Epithelial cell of esophagus (primary cell): ENCODE results near the gene YIF1B.
"Not testable (repeated sequence)": the region's sequence is repeated elsewhere in the genome, so short reads cannot be mapped to it uniquely, and the experiment has no call there.

Source experiments
- DNase-seq: peaks from one replicate; pipeline ENCODE4 v3.0.0; 2010; ENCODE audit warnings: low read depth
- H3K4me3 ChIP-seq: 2 replicates; pipeline ENCODE4 v1.5.1; 2011; ENCODE audit warnings: mild to moderate bottlenecking, low read length, control low read depth
- TF ChIP-seq, protein P1 (sequence below): IDR thresholded peaks from 2 replicates; pipeline ENCODE4 v1.5.1; 2011; ENCODE audit warnings: low read depth, mild to moderate bottlenecking, low read length, control low read depth, inconsistent platforms; ENCODE audit not compliant: insufficient read depth; ENCODE audit errors: missing control alignments

The YIF1B gene, protein sequence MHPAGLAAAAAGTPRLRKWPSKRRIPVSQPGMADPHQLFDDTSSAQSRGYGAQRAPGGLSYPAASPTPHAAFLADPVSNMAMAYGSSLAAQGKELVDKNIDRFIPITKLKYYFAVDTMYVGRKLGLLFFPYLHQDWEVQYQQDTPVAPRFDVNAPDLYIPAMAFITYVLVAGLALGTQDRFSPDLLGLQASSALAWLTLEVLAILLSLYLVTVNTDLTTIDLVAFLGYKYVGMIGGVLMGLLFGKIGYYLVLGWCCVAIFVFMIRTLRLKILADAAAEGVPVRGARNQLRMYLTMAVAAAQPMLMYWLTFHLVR

DNA sequence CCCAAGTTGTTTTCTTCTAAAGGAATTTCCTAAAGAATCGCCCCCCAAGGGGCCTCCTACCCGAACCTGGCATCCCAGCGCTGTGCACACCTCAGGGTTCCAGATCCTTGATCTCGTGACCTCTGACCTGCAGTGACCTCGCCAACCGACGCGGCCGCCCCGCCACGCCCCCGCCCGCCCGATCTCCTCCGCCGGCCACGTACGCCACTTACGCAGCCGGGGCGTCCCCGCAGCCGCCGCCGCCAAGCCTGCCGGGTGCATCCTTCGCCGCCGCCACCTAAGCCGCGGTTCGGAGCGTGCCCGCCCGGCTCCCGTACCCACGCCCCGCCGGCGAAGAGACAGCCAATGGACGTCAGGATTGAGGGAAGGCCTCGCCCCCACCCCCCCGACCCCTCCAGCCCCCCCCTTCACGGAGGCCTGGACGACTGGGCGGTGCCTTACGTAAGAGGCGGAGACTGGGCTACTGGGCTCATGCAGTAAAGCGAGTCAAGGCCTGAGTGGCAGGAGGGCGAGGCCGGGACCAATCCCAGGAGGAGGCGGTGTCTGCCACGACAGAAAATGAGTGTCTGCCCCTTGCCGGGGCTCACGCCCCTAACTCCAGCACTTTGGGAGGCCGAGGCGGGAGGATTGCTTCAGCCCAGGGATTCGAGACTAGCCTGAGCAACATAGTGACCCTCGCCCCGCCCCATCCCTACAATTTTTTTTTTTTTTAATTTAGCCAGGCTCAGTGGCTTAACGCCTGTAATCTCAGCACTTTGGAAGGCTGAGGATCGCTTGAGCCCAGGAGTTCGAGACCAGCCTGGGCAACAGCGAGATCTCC, at the start of gene YIF1B:
Gene YIF1B, minus strand, starts transcription at position 291 of the 820 bp plus-strand sequence. Its CDS starts 30 bp downstream, at position 261.
- TF ChIP-seq, protein P1, sequence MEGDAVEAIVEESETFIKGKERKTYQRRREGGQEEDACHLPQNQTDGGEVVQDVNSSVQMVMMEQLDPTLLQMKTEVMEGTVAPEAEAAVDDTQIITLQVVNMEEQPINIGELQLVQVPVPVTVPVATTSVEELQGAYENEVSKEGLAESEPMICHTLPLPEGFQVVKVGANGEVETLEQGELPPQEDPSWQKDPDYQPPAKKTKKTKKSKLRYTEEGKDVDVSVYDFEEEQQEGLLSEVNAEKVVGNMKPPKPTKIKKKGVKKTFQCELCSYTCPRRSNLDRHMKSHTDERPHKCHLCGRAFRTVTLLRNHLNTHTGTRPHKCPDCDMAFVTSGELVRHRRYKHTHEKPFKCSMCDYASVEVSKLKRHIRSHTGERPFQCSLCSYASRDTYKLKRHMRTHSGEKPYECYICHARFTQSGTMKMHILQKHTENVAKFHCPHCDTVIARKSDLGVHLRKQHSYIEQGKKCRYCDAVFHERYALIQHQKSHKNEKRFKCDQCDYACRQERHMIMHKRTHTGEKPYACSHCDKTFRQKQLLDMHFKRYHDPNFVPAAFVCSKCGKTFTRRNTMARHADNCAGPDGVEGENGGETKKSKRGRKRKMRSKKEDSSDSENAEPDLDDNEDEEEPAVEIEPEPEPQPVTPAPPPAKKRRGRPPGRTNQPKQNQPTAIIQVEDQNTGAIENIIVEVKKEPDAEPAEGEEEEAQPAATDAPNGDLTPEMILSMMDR = peak; percentile 7
- DNase-seq = peak; percentile 98
- H3K4me3 ChIP-seq = peak within 1 kb of the TSS; percentile 65

DNA sequence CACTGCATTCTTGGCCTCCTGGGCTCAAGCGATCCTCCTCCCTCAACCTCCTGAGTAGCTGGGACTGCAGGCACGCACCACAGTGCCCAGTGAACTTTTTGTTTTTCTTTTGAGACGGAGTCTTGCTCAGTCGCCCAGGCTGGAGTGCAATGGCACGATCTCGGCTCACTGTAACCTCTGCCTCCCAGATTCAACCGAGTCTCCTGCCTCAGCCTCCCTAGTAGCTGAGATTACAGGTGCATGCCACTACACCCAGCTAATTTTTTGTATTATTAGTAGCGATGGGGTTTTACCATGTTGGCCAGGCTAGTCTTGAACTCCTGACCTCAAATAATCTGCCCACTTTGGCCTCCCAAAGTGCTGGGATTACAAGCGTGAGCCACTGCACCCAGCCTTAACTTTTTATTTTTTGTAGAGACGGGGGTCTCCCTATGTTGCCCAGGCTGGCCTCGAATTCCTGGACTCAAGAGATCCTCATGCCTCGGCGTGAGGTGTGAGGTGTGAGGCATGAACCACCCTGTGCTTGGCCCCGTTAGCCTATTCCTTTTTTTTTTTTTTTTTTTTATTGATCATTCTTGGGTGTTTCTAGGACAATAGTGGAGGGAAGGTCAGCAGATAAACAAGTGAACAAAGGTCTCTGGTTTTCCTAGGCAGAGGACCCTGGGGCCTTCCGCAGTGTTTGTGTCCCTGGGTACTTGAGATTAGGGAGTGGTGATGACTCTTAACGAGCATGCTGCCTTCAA, 47.4 kb upstream of the YIF1B start:
- not testable (repeated sequence) for H3K4me3 ChIP-seq, DNase-seq

DNA sequence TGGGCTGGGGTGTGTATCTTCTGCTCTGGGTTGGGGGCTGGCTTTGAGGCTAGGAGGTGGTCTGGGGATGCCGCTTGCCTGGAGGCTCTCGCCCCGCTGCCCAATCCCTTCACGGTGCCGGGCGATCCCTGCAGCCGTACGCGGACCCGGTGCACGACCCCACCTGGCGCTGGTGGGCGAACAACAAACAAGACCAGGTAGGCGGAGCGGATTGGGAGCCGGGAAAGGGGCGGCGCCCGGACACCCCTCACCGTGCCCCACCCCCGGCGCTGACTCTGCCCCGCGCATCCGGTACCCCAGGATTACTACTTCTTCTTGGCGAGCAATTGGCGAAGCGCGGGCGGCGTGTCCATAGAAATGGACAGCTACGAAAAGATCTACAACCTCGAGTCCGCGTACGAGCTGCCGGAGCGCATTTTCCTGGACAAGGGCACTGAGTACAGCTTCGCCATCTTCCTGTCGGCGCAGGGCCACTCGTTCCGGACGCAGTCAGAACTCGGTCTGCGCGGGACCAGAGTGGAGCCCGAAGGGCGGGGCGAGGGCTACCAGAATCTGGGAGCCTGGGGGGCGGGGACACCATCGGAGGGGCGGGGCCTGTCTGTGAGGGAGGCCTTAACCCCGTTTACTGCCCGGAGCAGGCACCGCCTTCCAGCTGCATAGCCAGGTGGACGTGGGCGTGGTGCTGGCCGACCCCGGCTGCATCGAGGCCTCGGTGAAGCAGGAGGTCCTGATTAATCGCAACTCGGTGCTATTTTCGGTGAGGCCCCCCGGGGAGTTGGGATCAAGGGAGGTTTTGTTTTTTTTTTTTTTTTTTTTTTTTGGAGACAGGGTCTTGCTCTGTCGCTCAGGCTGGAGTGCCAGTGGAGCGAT, 46.6 kb upstream of the YIF1B start:
- TF ChIP-seq, protein P1 = no peak
- H3K4me3 ChIP-seq = peak overlapping the region; percentile 60
- peak; percentile 78 for DNase-seq

DNA sequence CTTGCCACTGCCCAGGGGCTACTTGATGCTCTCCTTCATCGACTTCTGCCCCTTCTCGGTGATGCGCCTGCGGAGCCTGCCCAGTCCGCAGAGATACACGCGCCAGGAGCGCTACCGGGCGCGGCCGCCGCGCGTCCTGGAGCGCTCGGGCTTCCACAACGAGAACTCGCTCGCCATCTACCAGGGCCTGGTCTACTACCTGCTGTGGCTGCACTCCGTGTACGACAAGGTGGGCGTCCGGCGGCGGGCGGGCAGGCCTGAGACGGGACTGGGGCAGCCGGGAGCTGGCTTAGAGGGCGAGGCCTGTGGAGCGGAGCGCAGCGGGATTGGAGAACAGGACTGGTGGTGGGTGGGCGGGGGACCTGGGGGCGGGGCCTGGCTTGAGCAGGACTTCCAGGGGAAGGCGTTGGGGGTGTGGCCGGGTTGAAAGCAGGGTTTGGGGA, 45.9 kb upstream of the YIF1B start:
- peak overlapping the region; percentile 60 for H3K4me3 ChIP-seq
- TF ChIP-seq, protein P1 = peak; percentile 26
- peak; percentile 90 for DNase-seq

DNA sequence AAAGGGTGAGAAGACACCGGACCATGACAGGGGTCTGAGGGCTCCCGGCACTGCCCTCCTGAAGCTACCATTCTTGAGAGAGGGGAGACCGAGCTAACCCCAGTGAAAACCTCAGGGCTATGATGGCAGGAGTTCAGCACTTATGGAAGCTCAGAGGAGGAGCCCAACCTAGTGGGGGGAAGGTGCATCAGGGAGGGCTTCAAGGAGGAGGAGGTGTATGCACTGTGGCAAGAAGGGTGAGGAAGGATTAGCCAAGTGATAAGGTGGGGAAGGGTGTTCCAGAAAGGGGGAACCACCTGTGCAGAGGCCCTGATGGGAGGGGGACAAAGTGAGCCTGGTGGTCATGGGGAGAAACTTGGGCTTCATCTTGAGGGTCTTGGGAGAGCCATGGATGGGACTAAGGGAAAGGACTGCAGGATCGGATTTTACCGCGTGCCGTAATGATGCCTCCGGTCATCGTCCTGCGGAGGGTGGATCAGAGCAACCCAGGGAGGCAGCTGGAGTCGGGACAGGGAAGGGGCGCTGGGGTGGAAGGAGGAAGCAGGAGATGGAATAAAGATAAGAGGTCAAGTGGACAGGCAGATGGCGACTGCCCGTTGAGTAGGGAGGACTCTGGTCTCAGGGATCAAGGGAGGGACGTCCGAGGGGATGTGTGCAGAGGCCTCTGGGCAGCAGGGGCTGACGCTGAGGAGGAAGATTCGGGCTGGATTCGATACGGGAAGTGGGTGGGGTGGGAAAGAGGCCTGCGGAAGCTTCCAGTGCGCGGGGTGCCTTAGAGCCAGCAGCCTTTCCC, 45.3 kb upstream of the YIF1B start:
- DNase-seq = no peak
- TF ChIP-seq, protein P1 = no peak
- peak overlapping the region; percentile 60 for H3K4me3 ChIP-seq

DNA sequence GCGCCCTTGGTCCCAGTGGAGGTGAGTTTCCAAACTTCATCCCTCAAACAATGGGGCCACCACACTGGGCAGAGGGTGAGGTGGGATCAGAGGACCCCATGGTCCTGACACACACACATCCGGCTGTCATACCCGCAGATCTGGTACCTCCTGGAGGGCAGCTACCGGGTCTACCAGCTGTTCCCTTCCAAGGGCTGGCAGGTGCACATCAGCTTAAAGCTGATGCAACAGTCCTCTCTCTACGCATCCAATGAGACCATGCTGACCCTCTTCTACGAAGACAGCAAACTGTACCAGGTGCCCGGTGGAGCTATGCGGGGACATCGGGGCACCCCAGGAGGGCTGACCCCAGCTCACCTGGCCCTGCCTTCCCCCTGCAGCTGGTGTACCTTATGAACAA, 44.6 kb upstream of the YIF1B start:
- no peak for DNase-seq
- no peak overlapping the region for H3K4me3 ChIP-seq

More for the DNA sequence above, 44.6 kb upstream of the YIF1B start:
- TF ChIP-seq, protein P1 = no peak
